Liver (tissue), 3 donors: Measurements from ENCODE around the gene BICRA.

ENCODE experiments used
- ATF3 ChIP-seq: IDR thresholded peaks from 2 replicates; pipeline ENCODE4 v1.6.1; 2016; ENCODE audit warnings: antibody characterized with exemption
- EGR1 ChIP-seq, 2 donors: IDR thresholded peaks; 2 replicates each; pipeline ENCODE4 v1.6.1; 2016 to 2018; ENCODE audit warnings: antibody characterized with exemption in 2 of 2, low read depth in 2 of 2
- MAX ChIP-seq: IDR thresholded peaks from 2 replicates; pipeline ENCODE4 v1.6.1; 2016; ENCODE audit warnings: antibody characterized with exemption
- RAD21 ChIP-seq, 2 donors: IDR thresholded peaks; 2 replicates each; pipeline ENCODE4 v1.6.1; 2016; ENCODE audit warnings: antibody characterized with exemption in 2 of 2, mild to moderate bottlenecking in 2 of 2
- RXRA ChIP-seq, 2 donors: IDR thresholded peaks; 2 replicates each; pipeline ENCODE4 v1.6.1; 2017 to 2018; ENCODE audit warnings: antibody characterized with exemption in 2 of 2, mild to moderate bottlenecking in 1 of 2
- SP1 ChIP-seq: IDR thresholded peaks from 2 replicates; pipeline ENCODE4 v1.6.1; 2018; ENCODE audit warnings: antibody characterized with exemption, mild to moderate bottlenecking
- TAF1 ChIP-seq: conservative IDR thresholded peaks from 2 replicates; pipeline ENCODE4 v1.6.1; 2016; ENCODE audit warnings: antibody characterized with exemption, mild to moderate bottlenecking
- YY1 ChIP-seq: IDR thresholded peaks from 2 replicates; pipeline ENCODE4 v1.6.1; 2016; ENCODE audit warnings: antibody characterized with exemption, mild to moderate bottlenecking
- ZBTB33 ChIP-seq: IDR thresholded peaks from 2 replicates; pipeline ENCODE4 v1.6.1; 2016; ENCODE audit warnings: antibody characterized with exemption
- TF ChIP-seq, protein P1 (sequence below): fragments of 150-350 bp; IDR thresholded peaks from 2 replicates; pipeline ENCODE4 v1.5.1; 2017; ENCODE audit warnings: improper control_type of control experiment, low read depth, low read length; ENCODE audit not compliant: missing input control
- TF ChIP-seq, protein P2 (sequence below): IDR thresholded peaks from 2 replicates; pipeline ENCODE4 v1.6.1; 2016; ENCODE audit warnings: antibody characterized with exemption, mild to moderate bottlenecking
- donor health status: healthy.
- donor health status: healthy.

GRCh38 chr19:47650700-47651099 is 41.8 kb downstream of the BICRA start:
- TF ChIP-seq, protein P1, sequence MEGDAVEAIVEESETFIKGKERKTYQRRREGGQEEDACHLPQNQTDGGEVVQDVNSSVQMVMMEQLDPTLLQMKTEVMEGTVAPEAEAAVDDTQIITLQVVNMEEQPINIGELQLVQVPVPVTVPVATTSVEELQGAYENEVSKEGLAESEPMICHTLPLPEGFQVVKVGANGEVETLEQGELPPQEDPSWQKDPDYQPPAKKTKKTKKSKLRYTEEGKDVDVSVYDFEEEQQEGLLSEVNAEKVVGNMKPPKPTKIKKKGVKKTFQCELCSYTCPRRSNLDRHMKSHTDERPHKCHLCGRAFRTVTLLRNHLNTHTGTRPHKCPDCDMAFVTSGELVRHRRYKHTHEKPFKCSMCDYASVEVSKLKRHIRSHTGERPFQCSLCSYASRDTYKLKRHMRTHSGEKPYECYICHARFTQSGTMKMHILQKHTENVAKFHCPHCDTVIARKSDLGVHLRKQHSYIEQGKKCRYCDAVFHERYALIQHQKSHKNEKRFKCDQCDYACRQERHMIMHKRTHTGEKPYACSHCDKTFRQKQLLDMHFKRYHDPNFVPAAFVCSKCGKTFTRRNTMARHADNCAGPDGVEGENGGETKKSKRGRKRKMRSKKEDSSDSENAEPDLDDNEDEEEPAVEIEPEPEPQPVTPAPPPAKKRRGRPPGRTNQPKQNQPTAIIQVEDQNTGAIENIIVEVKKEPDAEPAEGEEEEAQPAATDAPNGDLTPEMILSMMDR = no peak
- no peak for TF ChIP-seq ATF3
- no peak for TF ChIP-seq YY1
- TF ChIP-seq RAD21 (IDR thresholded peaks at IDR 0.05) = no peak
- TF ChIP-seq SP1 = no peak
- TF ChIP-seq, protein P2, sequence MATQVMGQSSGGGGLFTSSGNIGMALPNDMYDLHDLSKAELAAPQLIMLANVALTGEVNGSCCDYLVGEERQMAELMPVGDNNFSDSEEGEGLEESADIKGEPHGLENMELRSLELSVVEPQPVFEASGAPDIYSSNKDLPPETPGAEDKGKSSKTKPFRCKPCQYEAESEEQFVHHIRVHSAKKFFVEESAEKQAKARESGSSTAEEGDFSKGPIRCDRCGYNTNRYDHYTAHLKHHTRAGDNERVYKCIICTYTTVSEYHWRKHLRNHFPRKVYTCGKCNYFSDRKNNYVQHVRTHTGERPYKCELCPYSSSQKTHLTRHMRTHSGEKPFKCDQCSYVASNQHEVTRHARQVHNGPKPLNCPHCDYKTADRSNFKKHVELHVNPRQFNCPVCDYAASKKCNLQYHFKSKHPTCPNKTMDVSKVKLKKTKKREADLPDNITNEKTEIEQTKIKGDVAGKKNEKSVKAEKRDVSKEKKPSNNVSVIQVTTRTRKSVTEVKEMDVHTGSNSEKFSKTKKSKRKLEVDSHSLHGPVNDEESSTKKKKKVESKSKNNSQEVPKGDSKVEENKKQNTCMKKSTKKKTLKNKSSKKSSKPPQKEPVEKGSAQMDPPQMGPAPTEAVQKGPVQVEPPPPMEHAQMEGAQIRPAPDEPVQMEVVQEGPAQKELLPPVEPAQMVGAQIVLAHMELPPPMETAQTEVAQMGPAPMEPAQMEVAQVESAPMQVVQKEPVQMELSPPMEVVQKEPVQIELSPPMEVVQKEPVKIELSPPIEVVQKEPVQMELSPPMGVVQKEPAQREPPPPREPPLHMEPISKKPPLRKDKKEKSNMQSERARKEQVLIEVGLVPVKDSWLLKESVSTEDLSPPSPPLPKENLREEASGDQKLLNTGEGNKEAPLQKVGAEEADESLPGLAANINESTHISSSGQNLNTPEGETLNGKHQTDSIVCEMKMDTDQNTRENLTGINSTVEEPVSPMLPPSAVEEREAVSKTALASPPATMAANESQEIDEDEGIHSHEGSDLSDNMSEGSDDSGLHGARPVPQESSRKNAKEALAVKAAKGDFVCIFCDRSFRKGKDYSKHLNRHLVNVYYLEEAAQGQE = no peak
- TF ChIP-seq MAX = no peak
- no peak for TF ChIP-seq TAF1
- TF ChIP-seq ZBTB33 = no peak
- no peak for TF ChIP-seq RXRA (IDR thresholded peaks at IDR 0.05)
- no peak for TF ChIP-seq EGR1 (IDR thresholded peaks at IDR 0.05; ENCODE audit: low read depth in 2 of 2)
